NCI-H2196 treated with DMSO at 0.1 percent for 48 hours (cell line): ENCODE measurements around the gene THSD7A.

Experiments used
- DNase-seq: peaks from one replicate; lab custom pipeline; 2025; ENCODE audit not compliant: unreplicated experiment; lab: John Stamatoyannopoulos, UW

Gene THSD7A

DNA sequence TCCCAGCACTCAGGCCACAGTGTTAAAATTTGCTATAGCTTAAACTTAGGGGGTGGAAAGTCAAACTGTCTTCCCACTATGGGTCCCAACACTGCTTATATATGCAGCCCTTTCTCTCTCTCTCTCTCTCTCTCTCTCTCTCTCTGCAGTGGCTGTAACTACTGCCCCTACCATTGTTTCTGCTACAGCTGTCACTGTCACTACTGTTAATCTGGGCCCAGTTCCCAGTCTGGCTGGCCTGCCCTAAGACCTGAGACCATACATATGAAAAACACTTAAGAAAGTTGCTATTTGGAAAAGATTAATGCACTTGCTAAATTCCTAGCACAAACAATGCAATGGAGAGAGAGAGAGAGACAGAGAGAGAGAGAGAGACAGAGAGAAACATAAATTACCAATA, 78.6 kb downstream of the THSD7A start:
- DNase-seq: no peak

- DNase-seq: no peak
Observed at GRCh38 chr7:11751807-11752389, 80.1 kb downstream of the THSD7A start.

- DNase-seq: no peak
Observed at GRCh38 chr7:11751315-11751714, 80.7 kb downstream of the THSD7A start.

DNA sequence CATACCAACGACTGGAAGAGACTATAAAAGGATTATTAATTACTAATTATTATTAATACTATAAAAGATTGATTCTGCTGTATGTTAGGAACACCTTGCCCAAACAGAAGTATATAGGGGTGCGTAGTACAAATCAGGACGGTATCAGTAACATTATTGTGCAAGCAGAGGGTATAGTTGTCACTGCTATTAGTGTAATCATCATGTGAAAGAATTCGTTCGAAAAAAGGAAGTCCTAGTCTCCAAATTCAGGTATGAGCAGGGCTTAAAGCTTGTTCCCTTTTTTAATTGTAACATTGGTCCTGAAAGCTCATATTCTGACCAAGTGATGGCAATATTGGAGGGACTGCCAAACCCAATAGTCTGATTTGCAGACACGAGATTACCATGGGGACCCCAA, 81.8 kb downstream of the THSD7A start:
- DNase-seq: no peak

- no peak for DNase-seq
Observed at GRCh38 chr7:11749629-11750028, 82.4 kb downstream of the THSD7A start.

- DNase-seq: no peak
Observed at GRCh38 chr7:11748884-11749283, 83.1 kb downstream of the THSD7A start.

GRCh38 chr7:11747715-11748485, 84.1 kb downstream of the THSD7A start:
- DNase-seq: no peak

- no peak for DNase-seq
Observed at GRCh38 chr7:11746591-11746990, 85.4 kb downstream of the THSD7A start.

DNA sequence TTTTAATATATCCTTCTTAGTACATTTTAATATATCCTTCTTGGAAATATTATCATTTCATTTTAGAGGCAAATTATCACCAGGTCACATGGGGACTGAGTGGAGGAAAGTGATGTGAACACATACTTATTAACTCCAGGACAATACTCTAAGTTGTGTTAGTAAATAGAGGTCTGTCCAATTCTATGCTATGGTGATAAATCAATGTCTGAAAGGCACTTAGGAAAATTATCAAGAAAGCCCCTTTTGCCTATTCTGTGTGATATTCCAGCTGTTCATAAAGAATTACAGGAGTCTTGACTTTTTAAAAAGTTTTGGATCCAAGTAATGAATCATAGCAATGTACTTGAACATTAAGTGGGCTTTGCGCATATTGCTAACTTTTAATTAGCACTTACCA, 88.5 kb downstream of the THSD7A start:
- DNase-seq: no peak

GRCh38 chr7:11743016-11743415, 89.0 kb downstream of the THSD7A start:
- DNase-seq: no peak

DNA sequence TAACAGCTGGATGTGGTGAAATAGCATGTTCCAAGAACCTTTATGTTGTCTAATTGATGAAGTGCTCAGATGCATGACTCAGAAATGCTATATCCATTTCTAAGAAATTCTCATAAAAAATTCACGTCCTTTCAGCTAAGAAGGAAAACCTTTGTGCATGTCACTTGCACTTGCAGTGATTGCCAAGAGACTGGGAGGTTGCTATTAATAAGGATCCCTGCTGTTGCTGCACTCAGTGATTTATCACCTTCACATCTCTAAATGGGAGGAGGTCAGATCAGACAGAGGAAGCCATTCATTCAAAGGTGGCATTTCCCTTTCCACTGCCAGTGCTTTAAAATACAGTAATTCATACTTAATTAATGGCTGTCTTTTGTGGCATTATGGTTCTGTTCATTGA, 89.5 kb downstream of the THSD7A start:
- DNase-seq: no peak

DNA sequence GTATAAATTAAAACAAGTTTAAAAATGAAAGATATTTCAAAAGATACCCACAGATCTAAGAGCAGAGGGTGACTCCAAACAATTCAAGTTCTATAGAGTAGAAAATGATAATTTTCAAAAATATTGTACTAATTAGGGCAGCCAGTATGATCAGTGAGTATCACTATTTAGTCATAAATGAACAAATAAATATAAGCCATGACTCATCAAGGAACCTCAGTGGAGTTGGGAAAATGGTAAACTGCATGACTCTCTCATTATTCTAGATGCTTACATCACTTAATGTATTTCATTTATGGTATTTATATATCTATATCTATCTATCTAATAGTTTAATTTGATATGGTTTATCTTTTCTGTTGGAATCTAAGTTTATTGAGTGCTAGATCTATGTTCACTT, 94.3 kb downstream of the THSD7A start:
- no peak for DNase-seq

GRCh38 chr7:11732207-11732606, 99.8 kb downstream of the THSD7A start:
- no peak for DNase-seq

DNA sequence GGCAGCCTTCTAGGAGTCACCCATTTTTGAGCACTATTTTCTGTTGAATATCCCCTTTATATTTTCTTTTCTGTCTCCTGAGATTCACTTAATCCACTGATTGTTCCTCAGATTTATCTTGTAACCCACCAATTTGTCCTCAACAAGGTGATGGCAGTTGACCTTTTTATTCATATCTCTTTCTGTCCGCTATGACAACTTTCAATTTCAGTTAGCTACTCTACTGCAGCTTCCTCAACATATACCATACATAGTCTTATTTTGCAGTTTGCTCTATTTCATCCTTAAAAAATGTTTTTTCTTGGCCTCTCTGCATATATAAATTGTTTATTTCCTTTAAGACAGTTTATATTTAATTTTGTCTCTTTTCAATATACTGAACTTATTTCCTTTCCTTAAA, 101.3 kb downstream of the THSD7A start:
- no peak for DNase-seq

DNA sequence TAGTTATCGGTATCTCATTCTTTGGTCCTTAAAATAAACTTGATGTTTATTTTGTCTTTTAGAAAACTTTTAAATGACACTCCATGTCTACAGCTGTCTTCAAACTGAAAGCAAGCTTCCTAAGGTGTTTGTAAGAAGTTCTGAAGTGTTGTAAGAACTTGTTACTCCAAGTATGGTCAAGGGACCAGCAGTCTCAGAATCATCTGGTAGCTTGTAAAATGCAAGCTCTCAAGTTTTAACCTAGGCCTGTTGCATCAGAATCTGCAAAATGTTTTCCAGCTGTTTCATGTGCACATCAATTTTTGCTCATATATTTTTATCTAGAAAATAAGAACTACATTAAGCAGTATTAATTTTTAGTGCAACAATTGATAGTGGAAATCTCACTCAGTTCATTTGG, 104.1 kb downstream of the THSD7A start:
- no peak for DNase-seq

DNA sequence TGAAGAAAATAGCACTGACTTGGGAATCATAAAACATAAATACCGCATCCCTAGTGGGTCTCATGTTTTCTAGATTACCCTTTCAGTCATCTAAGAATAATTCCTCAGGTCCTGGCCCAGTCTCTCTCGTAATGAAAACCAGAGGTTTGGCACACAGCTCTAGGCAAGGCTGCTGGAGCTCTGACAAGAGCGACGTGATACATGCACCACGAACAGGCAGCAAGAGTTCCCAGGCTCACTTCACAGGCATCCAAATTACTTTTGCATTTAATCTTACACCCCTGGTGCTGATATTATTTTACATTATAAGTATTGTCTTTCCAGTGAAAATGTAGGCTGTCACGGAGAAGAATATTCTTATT, 105.2 kb downstream of the THSD7A start:
- DNase-seq: no peak

- no peak for DNase-seq
Observed at GRCh38 chr7:11726001-11726793, 105.8 kb downstream of the THSD7A start.

- DNase-seq: no peak
Observed at GRCh38 chr7:11716185-11716584, 115.8 kb downstream of the THSD7A start.

DNA sequence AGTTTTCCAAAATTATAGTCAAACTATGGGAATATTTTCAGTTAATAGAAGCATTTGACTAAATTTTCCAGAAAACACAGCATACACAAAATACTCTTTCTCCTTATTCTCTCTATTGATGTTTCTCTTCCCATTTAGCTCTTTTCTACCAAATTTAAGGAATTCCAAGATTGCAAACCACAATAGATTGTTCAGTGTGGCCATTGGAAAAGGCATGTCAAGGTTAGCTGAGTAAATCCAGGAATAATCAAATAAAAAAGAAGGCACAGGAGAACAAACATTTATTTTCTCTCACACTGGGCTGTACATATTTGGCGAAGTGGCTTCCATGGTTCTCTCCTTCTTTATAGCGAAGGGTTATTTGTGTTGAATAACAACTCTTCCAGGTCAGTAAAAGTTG, 117.3 kb downstream of the THSD7A start:
- DNase-seq: no peak

GRCh38 chr7:11714205-11714604, 117.8 kb downstream of the THSD7A start:
- DNase-seq: no peak

DNA sequence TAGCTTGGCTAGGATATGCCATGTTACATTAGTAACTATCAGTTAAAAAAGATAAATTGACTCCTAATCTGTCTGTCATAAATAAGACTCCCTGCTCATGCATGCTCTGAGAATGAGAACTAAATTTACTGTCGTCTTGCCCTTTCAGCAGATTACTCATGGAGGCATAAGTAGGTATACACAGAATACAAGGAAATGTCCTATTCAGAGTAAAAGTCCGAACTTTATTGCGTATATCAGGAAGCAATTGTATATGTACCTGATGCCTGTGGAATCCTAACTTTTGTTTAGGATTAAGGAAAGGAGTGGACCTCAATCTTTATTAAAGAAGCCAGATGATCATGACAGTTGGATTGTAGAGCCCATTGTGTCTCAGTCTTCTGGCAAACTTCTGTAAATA, 118.6 kb downstream of the THSD7A start:
- no peak for DNase-seq

DNA sequence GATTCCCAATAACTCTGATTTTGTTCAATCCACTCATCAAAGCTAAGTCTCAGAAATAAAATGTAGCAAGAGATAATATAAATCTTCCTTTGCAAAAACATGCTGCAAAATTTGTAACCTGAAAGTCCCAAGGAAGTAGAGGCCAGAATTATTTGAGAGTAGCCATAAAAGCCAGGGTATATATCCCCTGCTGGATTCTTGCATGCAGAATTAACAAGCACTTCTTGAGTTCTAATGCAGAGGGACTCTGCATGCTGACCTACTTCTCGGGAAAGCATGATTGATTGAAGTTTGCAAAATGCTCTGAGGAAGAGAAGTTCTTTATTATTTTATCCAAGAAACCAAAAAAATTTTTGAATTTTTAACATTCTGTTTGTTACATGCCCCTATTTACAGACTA, 121.6 kb downstream of the THSD7A start:
- no peak for DNase-seq
